Measurements from ENCODE around the gene OSMR. TPM values are rescaled to one million over a fixed set of nuclear protein-coding genes. Genes with fewer than 3 reads are reported as not detected.

Gene OSMR
- total and polyA plus RNA-seq, 2 experiments from 2014 or later: 37.3 to 52.5 TPM

GRCh38 chr5:38871058-38871605 lies 25.3 kb downstream of the OSMR start:
- Histone ChIP-seq H3K9ac (no peak overlapping the region), H3K36me3 (ENCODE audit: low read depth) (peaks cover 9% of the 10 kb centered on the region), H2AFZ (no peak overlapping the region), H3K4me2 (ENCODE audit: unreplicated experiment) (peak overlapping the region; percentile 36), H3K79me2 (ENCODE audit: insufficient read depth) (peaks cover 83% of the 10 kb centered on the region), H3K9me2 (ENCODE audit: insufficient read depth) (no peaks in the 10 kb centered on the region), H4K20me1 (ENCODE audit: insufficient read depth) (no peaks in the 10 kb centered on the region), H3F3A (ENCODE audit: insufficient read depth) (peaks cover 53% of the 10 kb centered on the region), H3K27me3 (replicated peaks; ENCODE audit: insufficient read depth) (no peaks in the 10 kb centered on the region), H3K4me1 (ENCODE audit: insufficient read depth) (peaks cover 42% of the 10 kb centered on the region), H3K27ac (peak overlapping the region; percentile 86), H3K9me3 (ENCODE audit: low read depth) (no peaks in the 10 kb centered on the region), H3K4me3 (no peak overlapping the region)
- DNase-seq: no peak
- in situ Hi-C loops (cut with MboI): no loop called here
- 54 to 56% methylated on average over 2 of the region's 2 CpGs for WGBS, 2 experiments (ENCODE audit: low coverage in 1 of 2, low lambda C conversion rate in 2 of 2, missing lambda C conversion rate in 2 of 2)
- TF ChIP-seq EZH2phosphoT487 (IDR thresholded peaks at IDR 0.05; ENCODE audit: insufficient read depth, low read depth): no peak
- TF ChIP-seq EZH2 (IDR thresholded peaks at IDR 0.05; ENCODE audit: insufficient read depth, poor library complexity, severe bottlenecking): no peak

DNA sequence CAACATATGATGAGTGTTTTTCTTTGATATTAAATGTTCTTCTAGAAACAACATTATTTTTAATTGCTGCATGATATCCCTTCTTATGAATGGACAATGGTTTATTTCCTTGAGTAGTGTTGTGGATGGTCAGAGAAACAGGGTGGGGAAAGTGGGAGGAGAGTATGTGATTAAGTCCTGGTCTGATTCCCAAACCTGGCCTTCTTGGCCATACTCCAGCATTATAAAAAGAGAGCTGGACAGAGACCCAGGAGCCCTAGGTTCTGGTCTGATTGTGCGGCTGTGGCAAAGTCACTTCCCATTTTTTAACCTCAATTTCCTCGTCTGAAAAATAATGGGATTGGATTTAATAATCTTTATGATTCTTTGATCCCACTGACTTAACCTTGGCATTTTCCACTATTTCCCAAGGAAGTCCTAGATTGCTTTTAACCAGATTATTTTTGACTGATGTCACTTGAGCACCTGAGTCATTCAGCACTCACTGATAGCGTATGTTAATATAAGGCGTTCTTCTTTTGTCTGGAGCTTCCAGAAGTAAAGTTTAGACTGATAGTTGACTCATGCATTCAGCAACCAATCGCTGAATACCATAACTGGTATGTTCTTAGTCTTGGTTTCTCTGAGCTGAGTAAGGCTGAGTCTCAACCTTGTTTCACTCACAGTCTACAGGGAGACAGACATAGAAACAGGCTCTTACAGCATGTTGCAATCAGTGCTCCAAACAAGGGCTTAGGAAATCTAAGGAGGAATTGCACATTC lies 26.2 kb downstream of the OSMR start:
- WGBS, 2 experiments (ENCODE audit: low coverage in 1 of 2, low lambda C conversion rate in 2 of 2, missing lambda C conversion rate in 2 of 2): 1 to 2% methylated on average over 5 of the region's 5 CpGs
- H3K36me3 ChIP-seq (ENCODE audit: low read depth): peaks cover 17% of the 10 kb centered on the region
- peak overlapping the region; percentile 51 for H3K9ac ChIP-seq

GRCh38 chr5:38872826-38873225 lies 27.0 kb downstream of the OSMR start:
- peaks cover 47% of the 10 kb centered on the region for H3F3A ChIP-seq (ENCODE audit: insufficient read depth)
- H3K9ac ChIP-seq: peak overlapping the region; percentile 42
- H3K36me3 ChIP-seq (ENCODE audit: low read depth): peaks cover 26% of the 10 kb centered on the region
- peak overlapping the region; percentile 86 for H3K27ac ChIP-seq
- no peaks in the 10 kb centered on the region for H3K9me3 ChIP-seq (ENCODE audit: low read depth)
- H3K9me2 ChIP-seq (ENCODE audit: insufficient read depth): no peaks in the 10 kb centered on the region
- peaks cover 31% of the 10 kb centered on the region for H3K4me1 ChIP-seq (ENCODE audit: insufficient read depth)
- peak; percentile 34 for DNase-seq
- H3K4me3 ChIP-seq: peak overlapping the region; percentile 4; the same call in 1 of the 2 replicates
- peak overlapping the region; percentile 54 for H3K4me2 ChIP-seq (ENCODE audit: unreplicated experiment)
- H4K20me1 ChIP-seq (ENCODE audit: insufficient read depth): no peaks in the 10 kb centered on the region
- in situ Hi-C loops (cut with MboI): no loop called here
- TF ChIP-seq EZH2 (IDR thresholded peaks at IDR 0.05; ENCODE audit: insufficient read depth, poor library complexity, severe bottlenecking) (no peak), EZH2phosphoT487 (IDR thresholded peaks at IDR 0.05; ENCODE audit: insufficient read depth, low read depth) (no peak)
- H3K79me2 ChIP-seq (ENCODE audit: insufficient read depth): peaks cover 83% of the 10 kb centered on the region
- 34 to 37% methylated on average over 1 of the region's 1 CpG for WGBS, 2 experiments (ENCODE audit: low coverage in 1 of 2, low lambda C conversion rate in 2 of 2, missing lambda C conversion rate in 2 of 2)
- no peak overlapping the region for H2AFZ ChIP-seq
- H3K27me3 ChIP-seq (replicated peaks; ENCODE audit: insufficient read depth): no peaks in the 10 kb centered on the region

More for the DNA sequence above, 26.2 kb downstream of the OSMR start:
- Histone ChIP-seq H3K9me2 (ENCODE audit: insufficient read depth) (no peaks in the 10 kb centered on the region), H4K20me1 (ENCODE audit: insufficient read depth) (no peaks in the 10 kb centered on the region), H3F3A (ENCODE audit: insufficient read depth) (peaks cover 51% of the 10 kb centered on the region), H3K4me1 (ENCODE audit: insufficient read depth) (peaks cover 40% of the 10 kb centered on the region), H2AFZ (no peak overlapping the region), H3K4me3 (no peak overlapping the region), H3K79me2 (ENCODE audit: insufficient read depth) (peaks cover 83% of the 10 kb centered on the region), H3K9me3 (ENCODE audit: low read depth) (no peaks in the 10 kb centered on the region), H3K4me2 (ENCODE audit: unreplicated experiment) (peak overlapping the region; percentile 36), H3K27me3 (replicated peaks; ENCODE audit: insufficient read depth) (no peaks in the 10 kb centered on the region), H3K27ac (peak overlapping the region; percentile 86)
- peak; percentile 97 for DNase-seq
- in situ Hi-C loops (cut with MboI): no loop called here
- TF ChIP-seq EZH2 (IDR thresholded peaks at IDR 0.05; ENCODE audit: insufficient read depth, poor library complexity, severe bottlenecking): no peak
- TF ChIP-seq EZH2phosphoT487 (IDR thresholded peaks at IDR 0.05; ENCODE audit: insufficient read depth, low read depth): no peak

DNA sequence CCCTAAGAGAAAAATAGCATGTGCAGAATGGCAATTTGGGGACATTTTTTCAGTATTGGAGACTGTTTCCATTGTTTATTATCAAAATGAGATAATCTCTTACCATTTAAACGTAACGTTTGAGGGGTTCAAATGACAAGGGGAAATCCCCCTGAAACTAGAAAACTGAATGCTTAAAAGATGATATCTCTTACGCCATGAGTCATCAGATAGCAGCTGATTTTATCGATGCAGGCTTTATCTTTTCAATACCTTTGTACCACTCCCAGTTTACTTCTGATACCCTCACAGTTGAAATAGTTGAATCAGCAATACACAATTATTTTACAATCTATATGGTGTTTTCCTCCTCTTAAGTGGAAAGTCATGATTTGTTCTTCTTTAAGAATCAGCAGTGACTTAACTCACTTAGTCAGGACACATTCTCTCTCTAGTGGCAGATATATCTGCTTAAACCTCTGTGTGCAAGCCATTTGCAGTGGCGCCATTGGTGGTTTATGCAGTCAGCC lies 29.2 kb downstream of the OSMR start:
- H3K9me3 ChIP-seq (ENCODE audit: low read depth): no peaks in the 10 kb centered on the region
- peaks cover 47% of the 10 kb centered on the region for H3F3A ChIP-seq (ENCODE audit: insufficient read depth)
- no peak overlapping the region for H3K27ac ChIP-seq
- TF ChIP-seq EZH2 (IDR thresholded peaks at IDR 0.05; ENCODE audit: insufficient read depth, poor library complexity, severe bottlenecking): no peak
- TF ChIP-seq EZH2phosphoT487 (IDR thresholded peaks at IDR 0.05; ENCODE audit: insufficient read depth, low read depth): no peak
- no peaks in the 10 kb centered on the region for H3K9me2 ChIP-seq (ENCODE audit: insufficient read depth)
- H3K27me3 ChIP-seq (replicated peaks; ENCODE audit: insufficient read depth): no peaks in the 10 kb centered on the region
- 92 to 95% methylated on average over 5 of the region's 5 CpGs for WGBS, 2 experiments (ENCODE audit: low coverage in 1 of 2, low lambda C conversion rate in 2 of 2, missing lambda C conversion rate in 2 of 2)
- H3K36me3 ChIP-seq (ENCODE audit: low read depth): peaks cover 27% of the 10 kb centered on the region
- no peak overlapping the region for H3K4me3 ChIP-seq
- no peak overlapping the region for H3K4me2 ChIP-seq (ENCODE audit: unreplicated experiment)
- no peak overlapping the region for H3K9ac ChIP-seq
- H4K20me1 ChIP-seq (ENCODE audit: insufficient read depth): no peaks in the 10 kb centered on the region
- in situ Hi-C loops (cut with MboI): no loop called here
- peaks cover 30% of the 10 kb centered on the region for H3K4me1 ChIP-seq (ENCODE audit: insufficient read depth)
- peaks cover 83% of the 10 kb centered on the region for H3K79me2 ChIP-seq (ENCODE audit: insufficient read depth)
- no peak overlapping the region for H2AFZ ChIP-seq
- no peak for DNase-seq

Data from GM23248 (cell line).